ENCODE data around the gene ST3GAL2.

Gene ST3GAL2

GRCh38 chr16:70428178-70428998, 10.5 kb downstream of the ST3GAL2 start:
- Histone ChIP-seq H3K4me3 (ENCODE audit: low read depth in 1 of 2, low read length in 2 of 2) (peak overlapping the region; percentile 40 to 50), H3K9me3 (ENCODE audit: control insufficient read depth in 1 of 2, low read length in 2 of 2) (no peaks in the 10 kb centered on the region), H3K36me3 (ENCODE audit: control insufficient read depth in 1 of 2, insufficient read depth in 2 of 2, low read length in 2 of 2) (no peaks in the 10 kb centered on the region), H3K27ac (ENCODE audit: low read depth, low read length) (peak overlapping the region; percentile 89), H3K4me1 (ENCODE audit: control insufficient read depth in 1 of 2, insufficient read depth in 2 of 2, low read length in 2 of 2) (peaks cover 59 to 63% of the 10 kb centered on the region in 2 donors), H3K27me3 (ENCODE audit: control insufficient read depth in 1 of 2, insufficient read depth in 2 of 2, low read length in 2 of 2) (no peaks in the 10 kb centered on the region), H3K9ac (ENCODE audit: low read depth in 1 of 2, low read length in 2 of 2) (peak overlapping the region; percentile 43 to 50)

GRCh38 chr16:70427786-70428177, 11.1 kb downstream of the ST3GAL2 start:
- Histone ChIP-seq H3K4me1 (ENCODE audit: control insufficient read depth in 1 of 2, insufficient read depth in 2 of 2, low read length in 2 of 2) (peaks cover 56 to 60% of the 10 kb centered on the region in 2 donors), H3K9me3 (ENCODE audit: control insufficient read depth in 1 of 2, low read length in 2 of 2) (no peaks in the 10 kb centered on the region), H3K4me3 (ENCODE audit: low read depth in 1 of 2, low read length in 2 of 2) (peak overlapping the region; percentile 40 to 50), H3K9ac (ENCODE audit: low read depth in 1 of 2, low read length in 2 of 2) (peak overlapping the region; percentile 43 to 50), H3K27me3 (ENCODE audit: control insufficient read depth in 1 of 2, insufficient read depth in 2 of 2, low read length in 2 of 2) (no peaks in the 10 kb centered on the region), H3K27ac (ENCODE audit: low read depth, low read length) (peak overlapping the region; percentile 89), H3K36me3 (ENCODE audit: control insufficient read depth in 1 of 2, insufficient read depth in 2 of 2, low read length in 2 of 2) (no peaks in the 10 kb centered on the region)

- H3K9me3 ChIP-seq (ENCODE audit: control insufficient read depth in 1 of 2, low read length in 2 of 2) = no peaks in the 10 kb centered on the region
- H3K27ac ChIP-seq (ENCODE audit: low read depth, low read length) = no peak overlapping the region
- peak overlapping the region; percentile 2 to 28 for H3K4me3 ChIP-seq (ENCODE audit: low read depth in 1 of 2, low read length in 2 of 2)
- peaks cover 64 to 65% of the 10 kb centered on the region in 2 donors for H3K4me1 ChIP-seq (ENCODE audit: control insufficient read depth in 1 of 2, insufficient read depth in 2 of 2, low read length in 2 of 2)
- peak overlapping the region in 1 of 2 donors; percentile 26 for H3K9ac ChIP-seq (ENCODE audit: low read depth in 1 of 2, low read length in 2 of 2)
- no peaks in the 10 kb centered on the region for H3K27me3 ChIP-seq (ENCODE audit: control insufficient read depth in 1 of 2, insufficient read depth in 2 of 2, low read length in 2 of 2)
- H3K36me3 ChIP-seq (ENCODE audit: control insufficient read depth in 1 of 2, insufficient read depth in 2 of 2, low read length in 2 of 2) = no peaks in the 10 kb centered on the region
Observed at GRCh38 chr16:70422543-70422942, 16.4 kb downstream of the ST3GAL2 start.

GRCh38 chr16:70421473-70422311, 17.2 kb downstream of the ST3GAL2 start:
- Histone ChIP-seq H3K9me3 (ENCODE audit: control insufficient read depth in 1 of 2, low read length in 2 of 2) (no peaks in the 10 kb centered on the region), H3K9ac (ENCODE audit: low read depth in 1 of 2, low read length in 2 of 2) (peak overlapping the region in 1 of 2 donors; percentile 1), H3K27ac (ENCODE audit: low read depth, low read length) (no peak overlapping the region), H3K36me3 (ENCODE audit: control insufficient read depth in 1 of 2, insufficient read depth in 2 of 2, low read length in 2 of 2) (no peaks in the 10 kb centered on the region), H3K4me1 (ENCODE audit: control insufficient read depth in 1 of 2, insufficient read depth in 2 of 2, low read length in 2 of 2) (peaks cover 64 to 72% of the 10 kb centered on the region in 2 donors), H3K4me3 (ENCODE audit: low read depth in 1 of 2, low read length in 2 of 2) (peak overlapping the region in 1 of 2 donors; percentile 28), H3K27me3 (ENCODE audit: control insufficient read depth in 1 of 2, insufficient read depth in 2 of 2, low read length in 2 of 2) (no peaks in the 10 kb centered on the region)

- H3K9ac ChIP-seq (ENCODE audit: low read depth in 1 of 2, low read length in 2 of 2) = no peak overlapping the region
- no peak overlapping the region for H3K27ac ChIP-seq (ENCODE audit: low read depth, low read length)
- H3K4me1 ChIP-seq (ENCODE audit: control insufficient read depth in 1 of 2, insufficient read depth in 2 of 2, low read length in 2 of 2) = peaks cover 66 to 76% of the 10 kb centered on the region in 2 donors
Observed at GRCh38 chr16:70421014-70421413, 17.9 kb downstream of the ST3GAL2 start.

GRCh38 chr16:70419384-70420327, 19.2 kb downstream of the ST3GAL2 start:
- H3K27me3 ChIP-seq (ENCODE audit: control insufficient read depth in 1 of 2, insufficient read depth in 2 of 2, low read length in 2 of 2) = no peaks in the 10 kb centered on the region

More at GRCh38 chr16:70421014-70421413, 17.9 kb downstream of the ST3GAL2 start:
- Histone ChIP-seq H3K36me3 (ENCODE audit: control insufficient read depth in 1 of 2, insufficient read depth in 2 of 2, low read length in 2 of 2) (no peaks in the 10 kb centered on the region), H3K9me3 (ENCODE audit: control insufficient read depth in 1 of 2, low read length in 2 of 2) (no peaks in the 10 kb centered on the region), H3K27me3 (ENCODE audit: control insufficient read depth in 1 of 2, insufficient read depth in 2 of 2, low read length in 2 of 2) (no peaks in the 10 kb centered on the region), H3K4me3 (ENCODE audit: low read depth in 1 of 2, low read length in 2 of 2) (no peak overlapping the region)

GRCh38 chr16:70418993-70419318, 19.9 kb downstream of the ST3GAL2 start:
- Histone ChIP-seq H3K9me3 (ENCODE audit: control insufficient read depth in 1 of 2, low read length in 2 of 2) (no peaks in the 10 kb centered on the region), H3K27me3 (ENCODE audit: control insufficient read depth in 1 of 2, insufficient read depth in 2 of 2, low read length in 2 of 2) (no peaks in the 10 kb centered on the region), H3K4me1 (ENCODE audit: control insufficient read depth in 1 of 2, insufficient read depth in 2 of 2, low read length in 2 of 2) (peaks cover 63 to 73% of the 10 kb centered on the region in 2 donors), H3K36me3 (ENCODE audit: control insufficient read depth in 1 of 2, insufficient read depth in 2 of 2, low read length in 2 of 2) (no peaks in the 10 kb centered on the region), H3K27ac (ENCODE audit: low read depth, low read length) (no peak overlapping the region), H3K4me3 (ENCODE audit: low read depth in 1 of 2, low read length in 2 of 2) (peak overlapping the region; percentile 47 to 50), H3K9ac (ENCODE audit: low read depth in 1 of 2, low read length in 2 of 2) (peak overlapping the region; percentile 4 to 28)

More at GRCh38 chr16:70419384-70420327, 19.2 kb downstream of the ST3GAL2 start:
- Histone ChIP-seq H3K4me3 (ENCODE audit: low read depth in 1 of 2, low read length in 2 of 2) (peak overlapping the region; percentile 18 to 47), H3K36me3 (ENCODE audit: control insufficient read depth in 1 of 2, insufficient read depth in 2 of 2, low read length in 2 of 2) (no peaks in the 10 kb centered on the region), H3K9ac (ENCODE audit: low read depth in 1 of 2, low read length in 2 of 2) (peak overlapping the region in 1 of 2 donors; percentile 54), H3K27ac (ENCODE audit: low read depth, low read length) (no peak overlapping the region), H3K9me3 (ENCODE audit: control insufficient read depth in 1 of 2, low read length in 2 of 2) (no peaks in the 10 kb centered on the region), H3K4me1 (ENCODE audit: control insufficient read depth in 1 of 2, insufficient read depth in 2 of 2, low read length in 2 of 2) (peaks cover 63 to 68% of the 10 kb centered on the region in 2 donors)

- peaks cover 63 to 74% of the 10 kb centered on the region in 2 donors for H3K4me1 ChIP-seq (ENCODE audit: control insufficient read depth in 1 of 2, insufficient read depth in 2 of 2, low read length in 2 of 2)
- H3K36me3 ChIP-seq (ENCODE audit: control insufficient read depth in 1 of 2, insufficient read depth in 2 of 2, low read length in 2 of 2) = no peaks in the 10 kb centered on the region
- no peaks in the 10 kb centered on the region for H3K27me3 ChIP-seq (ENCODE audit: control insufficient read depth in 1 of 2, insufficient read depth in 2 of 2, low read length in 2 of 2)
- no peak overlapping the region for H3K27ac ChIP-seq (ENCODE audit: low read depth, low read length)
- H3K4me3 ChIP-seq (ENCODE audit: low read depth in 1 of 2, low read length in 2 of 2) = peak overlapping the region; percentile 47 to 50
- no peaks in the 10 kb centered on the region for H3K9me3 ChIP-seq (ENCODE audit: control insufficient read depth in 1 of 2, low read length in 2 of 2)
- peak overlapping the region; percentile 4 to 28 for H3K9ac ChIP-seq (ENCODE audit: low read depth in 1 of 2, low read length in 2 of 2)
Observed at GRCh38 chr16:70418274-70418992, 20.5 kb downstream of the ST3GAL2 start.

- Histone ChIP-seq H3K9me3 (ENCODE audit: control insufficient read depth in 1 of 2, low read length in 2 of 2) (no peaks in the 10 kb centered on the region), H3K4me3 (ENCODE audit: low read depth in 1 of 2, low read length in 2 of 2) (peak overlapping the region; percentile 47 to 50), H3K27me3 (ENCODE audit: control insufficient read depth in 1 of 2, insufficient read depth in 2 of 2, low read length in 2 of 2) (no peaks in the 10 kb centered on the region), H3K36me3 (ENCODE audit: control insufficient read depth in 1 of 2, insufficient read depth in 2 of 2, low read length in 2 of 2) (no peaks in the 10 kb centered on the region), H3K27ac (ENCODE audit: low read depth, low read length) (no peak overlapping the region), H3K9ac (ENCODE audit: low read depth in 1 of 2, low read length in 2 of 2) (peak overlapping the region; percentile 4 to 28), H3K4me1 (ENCODE audit: control insufficient read depth in 1 of 2, insufficient read depth in 2 of 2, low read length in 2 of 2) (peaks cover 58 to 70% of the 10 kb centered on the region in 2 donors)
Observed at GRCh38 chr16:70417661-70418060, 21.2 kb downstream of the ST3GAL2 start.

Data from duodenal mucosa (tissue), 2 donors.